H1 (cell line): ENCODE measurements around the gene FAM219A.

Experiments used
- HDAC6 ChIP-seq: IDR thresholded peaks from one replicate; pipeline ENCODE4 v1.7.1; 2012; ENCODE audit warnings: low read depth, mild to moderate bottlenecking, inconsistent platforms, low read length, moderate library complexity
- POLR2A ChIP-seq, 2 experiments: IDR thresholded peaks; 1 replicate in 1 of 2; 2 replicates in 1 of 2; pipeline ENCODE4 v1.6.1; 2011; ENCODE audit warnings: low read depth in 2 of 2, low read length in 2 of 2, mild to moderate bottlenecking in 2 of 2; ENCODE audit errors: control extremely low read depth in 1 of 2
- RFX5 ChIP-seq: IDR thresholded peaks from 2 replicates; pipeline ENCODE4 v1.6.1; 2011; ENCODE audit warnings: low read depth, low read length, improper control_type of control experiment, borderline replicate concordance
- SP1 ChIP-seq: IDR thresholded peaks from 2 replicates; pipeline ENCODE4 v1.6.1; 2011; ENCODE audit warnings: low read depth, low read length
- SP2 ChIP-seq: IDR thresholded peaks from 2 replicates; pipeline ENCODE4 v1.6.1; 2012; ENCODE audit warnings: mild to moderate bottlenecking, low read length, inconsistent platforms
- TF ChIP-seq, protein P1 (sequence below), 3 experiments: IDR thresholded peaks; 1 replicate in 2 of 3; 2 replicates in 1 of 3; pipeline versions ENCODE4 v1.5.1 to v1.6.1; 2011; ENCODE audit warnings: low read length in 3 of 3, mild to moderate bottlenecking in 3 of 3, inconsistent platforms in 2 of 3, low read depth in 1 of 3, moderate library complexity in 1 of 3; ENCODE audit not compliant: insufficient read depth in 1 of 3; ENCODE audit errors: control extremely low read depth in 1 of 3

DNA sequence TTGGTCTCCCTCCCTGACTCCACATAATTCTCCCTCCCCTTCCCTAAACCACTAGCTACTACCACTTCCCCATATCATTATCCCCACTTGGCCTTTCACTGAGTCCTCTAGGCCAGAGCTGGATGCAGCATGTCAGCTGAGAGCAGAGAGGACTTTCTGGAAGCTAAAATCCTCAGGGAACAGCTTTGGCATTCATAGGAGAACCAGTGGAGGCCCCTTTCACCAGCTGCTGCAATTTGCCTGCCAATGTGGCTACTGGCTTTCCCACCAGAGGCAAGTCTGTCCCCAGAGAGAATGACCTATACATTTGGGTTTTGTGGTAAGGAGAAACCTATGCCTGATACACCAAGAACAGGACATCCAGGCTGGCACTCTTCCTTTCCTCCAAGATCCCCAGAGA, 14.4 kb downstream of the FAM219A start:
- TF ChIP-seq, protein P1, sequence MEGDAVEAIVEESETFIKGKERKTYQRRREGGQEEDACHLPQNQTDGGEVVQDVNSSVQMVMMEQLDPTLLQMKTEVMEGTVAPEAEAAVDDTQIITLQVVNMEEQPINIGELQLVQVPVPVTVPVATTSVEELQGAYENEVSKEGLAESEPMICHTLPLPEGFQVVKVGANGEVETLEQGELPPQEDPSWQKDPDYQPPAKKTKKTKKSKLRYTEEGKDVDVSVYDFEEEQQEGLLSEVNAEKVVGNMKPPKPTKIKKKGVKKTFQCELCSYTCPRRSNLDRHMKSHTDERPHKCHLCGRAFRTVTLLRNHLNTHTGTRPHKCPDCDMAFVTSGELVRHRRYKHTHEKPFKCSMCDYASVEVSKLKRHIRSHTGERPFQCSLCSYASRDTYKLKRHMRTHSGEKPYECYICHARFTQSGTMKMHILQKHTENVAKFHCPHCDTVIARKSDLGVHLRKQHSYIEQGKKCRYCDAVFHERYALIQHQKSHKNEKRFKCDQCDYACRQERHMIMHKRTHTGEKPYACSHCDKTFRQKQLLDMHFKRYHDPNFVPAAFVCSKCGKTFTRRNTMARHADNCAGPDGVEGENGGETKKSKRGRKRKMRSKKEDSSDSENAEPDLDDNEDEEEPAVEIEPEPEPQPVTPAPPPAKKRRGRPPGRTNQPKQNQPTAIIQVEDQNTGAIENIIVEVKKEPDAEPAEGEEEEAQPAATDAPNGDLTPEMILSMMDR (IDR thresholded peaks at IDR 0.05; ENCODE audit: control extremely low read depth in 1 of 3, insufficient read depth in 1 of 3, low read depth in 1 of 3, low read length in 3 of 3): no peak
- TF ChIP-seq RFX5: no peak
- TF ChIP-seq HDAC6: no peak
- TF ChIP-seq POLR2A (IDR thresholded peaks at IDR 0.05; ENCODE audit: control extremely low read depth in 1 of 2, low read depth in 2 of 2, low read length in 2 of 2): no peak
- TF ChIP-seq SP1: no peak
- TF ChIP-seq SP2: no peak
